ENCODE measurements around the gene RBMS3. TPM values are rescaled to one million over a fixed set of nuclear protein-coding genes. Genes with fewer than 3 reads are reported as not detected.

Gene RBMS3
- total and polyA plus RNA-seq, 2 of the 13 experiments (the other 11 are each of a cell fraction or from before 2014, with no cell fraction given): not detected

- in situ Hi-C loops (cut with HindIII; ENCODE audit: extremely low pct_ligation_motif_present, low pct_unique_long_range_greater_than_20kb) (no loop called here), intact Hi-C loops (cut with micrococcal nuclease; ENCODE audit: unreplicated experiment) (no loop called here)
- H3K4me2 ChIP-seq (ENCODE audit: low read depth, low read length): no peak overlapping the region
- H3K27ac ChIP-seq (ENCODE audit: extremely low read length, insufficient read depth, low read length): no peak overlapping the region
- no peak overlapping the region for H2AFZ ChIP-seq (ENCODE audit: low read length)
- ATAC-seq: no peak
- no peak overlapping the region for H3K4me3 ChIP-seq (replicated peaks in 1 of 3; ENCODE audit: insufficient read depth in 1 of 3, low read depth in 2 of 3, low read length in 3 of 3)
- ChIA-PET POLR2A (no interaction called here), CTCF (ENCODE audit: low intra/inter-chr PET ratio, low total read pairs) (no interaction called here)
- FAIRE-seq: no peak
- TF ChIP-seq TBX2 (CRISPR knock-in tag; IDR thresholded peaks at IDR 0.05; ENCODE audit: borderline replicate concordance) (no peak), HBP1 (CRISPR knock-in tag; IDR thresholded peaks at IDR 0.05; ENCODE audit: low read depth) (no peak), CHD2 (IDR thresholded peaks at IDR 0.05; ENCODE audit: low read depth, low read length) (no peak)
- no peak for DNase-seq (ENCODE audit: low spot score)
- no TSS peak for BruUV-seq (replicated peaks)
- WGBS (ENCODE audit: low lambda C conversion rate): 0% methylated on average over 2 of the region's 2 CpGs
- no peaks in the 10 kb centered on the region for H3K9me3 ChIP-seq (ENCODE audit: low read length)
- no peaks in the 10 kb centered on the region for H3K79me2 ChIP-seq (ENCODE audit: insufficient read depth, low read length)
- H3K4me1 ChIP-seq (ENCODE audit: insufficient read depth, low read length): no peaks in the 10 kb centered on the region
- H4K20me1 ChIP-seq (ENCODE audit: insufficient read depth, low read length): no peaks in the 10 kb centered on the region
- H3K27me3 ChIP-seq (ENCODE audit: control insufficient read depth in 1 of 2, insufficient read depth in 2 of 2, low read length in 2 of 2): no peaks in the 10 kb centered on the region
- no peaks in the 10 kb centered on the region for H3K36me3 ChIP-seq (replicated peaks in 1 of 2; ENCODE audit: control insufficient read depth in 1 of 2, insufficient read depth in 2 of 2, low read length in 2 of 2)
- H3K9ac ChIP-seq (ENCODE audit: insufficient read depth, low read depth, low read length): no peak overlapping the region
Measured at GRCh38 chr3:29486917-29487316, 206.0 kb downstream of the RBMS3 start.

GRCh38 chr3:29488922-29489321, 208.1 kb downstream of the RBMS3 start:
- no TSS peak for BruUV-seq (replicated peaks)
- Histone ChIP-seq H3K79me2 (ENCODE audit: insufficient read depth, low read length) (no peaks in the 10 kb centered on the region), H3K4me3 (replicated peaks in 1 of 3; ENCODE audit: insufficient read depth in 1 of 3, low read depth in 2 of 3, low read length in 3 of 3) (no peak overlapping the region), H3K4me1 (ENCODE audit: insufficient read depth, low read length) (no peaks in the 10 kb centered on the region), H2AFZ (ENCODE audit: low read length) (no peak overlapping the region), H3K9me3 (ENCODE audit: low read length) (no peaks in the 10 kb centered on the region), H3K4me2 (ENCODE audit: low read depth, low read length) (no peak overlapping the region), H3K9ac (ENCODE audit: insufficient read depth, low read depth, low read length) (no peak overlapping the region), H3K27me3 (ENCODE audit: control insufficient read depth in 1 of 2, insufficient read depth in 2 of 2, low read length in 2 of 2) (no peaks in the 10 kb centered on the region), H4K20me1 (ENCODE audit: insufficient read depth, low read length) (no peaks in the 10 kb centered on the region), H3K36me3 (replicated peaks in 1 of 2; ENCODE audit: control insufficient read depth in 1 of 2, insufficient read depth in 2 of 2, low read length in 2 of 2) (no peaks in the 10 kb centered on the region), H3K27ac (ENCODE audit: extremely low read length, insufficient read depth, low read length) (no peak overlapping the region)
- FAIRE-seq: no peak
- intact Hi-C loops (cut with micrococcal nuclease; ENCODE audit: unreplicated experiment): no loop called here
- CTCF ChIA-PET (ENCODE audit: low intra/inter-chr PET ratio, low total read pairs): no interaction called here
- DNase-seq (ENCODE audit: low spot score): no peak
- 4% methylated on average over 1 of the region's 1 CpG for WGBS (ENCODE audit: low lambda C conversion rate)
- POLR2A ChIA-PET: no interaction called here
- in situ Hi-C loops (cut with HindIII; ENCODE audit: extremely low pct_ligation_motif_present, low pct_unique_long_range_greater_than_20kb): no loop called here
- TF ChIP-seq TEAD3 (CRISPR knock-in tag; optimal IDR thresholded peaks at IDR 0.05; ENCODE audit: borderline replicate concordance): no peak
- no peak for TF ChIP-seq ZFX (CRISPR knock-in tag; IDR thresholded peaks at IDR 0.05; ENCODE audit: low read depth)
- TF ChIP-seq ZNF101 (CRISPR knock-in tag; IDR thresholded peaks at IDR 0.05; ENCODE audit: borderline replicate concordance, low read depth): no peak
- TF ChIP-seq PAX8 (CRISPR knock-in tag; IDR thresholded peaks at IDR 0.05; ENCODE audit: borderline replicate concordance): no peak
- TF ChIP-seq NR3C1 (CRISPR knock-in tag; IDR thresholded peaks at IDR 0.05): no peak
- TF ChIP-seq BCLAF1 (IDR thresholded peaks at IDR 0.05): no peak
- TF ChIP-seq HNRNPH1 (optimal IDR thresholded peaks at IDR 0.05; ENCODE audit: low read depth, low read length): no peak
- TF ChIP-seq SRF (IDR thresholded peaks at IDR 0.05; ENCODE audit: low read depth, low read length): no peak
- no peak for TF ChIP-seq ATF1 (CRISPR knock-in tag; IDR thresholded peaks at IDR 0.05)
- no peak for TF ChIP-seq CBX5 (CRISPR knock-in tag; IDR thresholded peaks at IDR 0.05; ENCODE audit: borderline replicate concordance)
- no peak for TF ChIP-seq ZNF235 (CRISPR knock-in tag; IDR thresholded peaks at IDR 0.05; ENCODE audit: borderline replicate concordance)
- ATAC-seq: no peak
